ENCODE measurements around the gene SRPK2. TPM values are rescaled to one million over a fixed set of nuclear protein-coding genes. Genes with fewer than 3 reads are reported as not detected.

Gene SRPK2
- total and polyA plus RNA-seq, 4 donors = 7.8 to 19.7 (median 16.7) TPM

DNA sequence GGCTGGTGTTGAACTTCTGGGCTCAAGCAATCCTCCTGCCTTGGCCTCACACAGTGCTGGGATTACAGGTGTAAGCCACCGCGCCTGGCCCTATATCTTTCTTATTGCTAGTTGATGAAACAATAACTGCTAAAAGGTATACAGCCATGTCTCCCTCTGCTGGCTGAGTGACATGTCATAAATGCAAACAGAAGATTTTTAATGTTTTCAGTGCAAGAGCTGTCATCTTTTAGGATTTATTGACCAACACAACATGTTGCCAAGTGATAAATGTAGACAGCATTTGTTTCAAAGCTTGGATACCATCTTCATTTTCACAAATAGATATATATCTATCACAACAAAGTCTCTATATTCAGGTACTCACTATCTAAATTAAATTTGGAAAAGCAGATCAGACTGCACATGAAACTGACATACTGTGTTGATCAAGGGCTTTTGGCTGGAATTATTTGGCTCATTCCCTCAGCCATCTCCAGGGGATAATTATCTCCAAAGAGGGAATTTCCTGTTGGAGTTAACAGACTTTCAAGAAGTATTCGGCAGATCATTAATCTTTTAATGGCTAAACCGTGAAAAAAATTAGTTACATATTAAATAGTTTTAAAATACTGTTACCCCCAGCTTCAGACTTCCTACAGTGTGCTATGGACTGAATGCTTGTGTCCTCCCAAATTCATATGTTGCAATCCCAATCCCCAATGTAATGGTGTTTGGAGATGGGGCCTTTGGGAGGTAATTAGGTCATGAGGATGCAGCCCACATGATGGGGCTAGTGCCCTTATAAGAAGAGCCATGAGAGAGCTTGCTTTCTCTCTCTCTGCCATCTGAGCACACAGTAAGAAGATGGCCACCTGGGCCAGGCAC is 41.3 kb upstream of the SRPK2 start:
- H3K9me3 ChIP-seq (ENCODE audit: control insufficient read depth in 4 of 4, low read length in 3 of 4) = no peaks in the 10 kb centered on the region
- no peak overlapping the region for H3K27ac ChIP-seq (ENCODE audit: low read depth in 1 of 2, low read length in 2 of 2)
- H3K4me3 ChIP-seq (ENCODE audit: low read depth in 1 of 3, low read length in 3 of 3) = no peak overlapping the region
- WGBS = 49% methylated on average over 4 of the region's 4 CpGs
- H3K9ac ChIP-seq (ENCODE audit: low read depth in 1 of 2, low read length in 2 of 2) = no peak overlapping the region
- no peaks in the 10 kb centered on the region for H3K36me3 ChIP-seq (ENCODE audit: control insufficient read depth in 4 of 4, insufficient read depth in 3 of 4, low read depth in 1 of 4, low read length in 3 of 4)
- no peaks in the 10 kb centered on the region for H3K27me3 ChIP-seq (ENCODE audit: control insufficient read depth in 4 of 4, insufficient read depth in 4 of 4, low read length in 3 of 4)
- TF ChIP-seq HNF4G (IDR thresholded peaks at IDR 0.05) = no peak
- no peak for TF ChIP-seq YY1 (IDR thresholded peaks at IDR 0.05)
- no peak for TF ChIP-seq NR2F2 (IDR thresholded peaks at IDR 0.05)
- TF ChIP-seq, protein P1, sequence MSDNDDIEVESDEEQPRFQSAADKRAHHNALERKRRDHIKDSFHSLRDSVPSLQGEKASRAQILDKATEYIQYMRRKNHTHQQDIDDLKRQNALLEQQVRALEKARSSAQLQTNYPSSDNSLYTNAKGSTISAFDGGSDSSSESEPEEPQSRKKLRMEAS (IDR thresholded peaks at IDR 0.05) = no peak
- peak; percentile 65 to 77 for TF ChIP-seq RAD21 (IDR thresholded peaks at IDR 0.05)
- TF ChIP-seq, protein P2, sequence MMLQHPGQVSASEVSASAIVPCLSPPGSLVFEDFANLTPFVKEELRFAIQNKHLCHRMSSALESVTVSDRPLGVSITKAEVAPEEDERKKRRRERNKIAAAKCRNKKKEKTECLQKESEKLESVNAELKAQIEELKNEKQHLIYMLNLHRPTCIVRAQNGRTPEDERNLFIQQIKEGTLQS (IDR thresholded peaks at IDR 0.05) = no peak
- TF ChIP-seq, protein P3, sequence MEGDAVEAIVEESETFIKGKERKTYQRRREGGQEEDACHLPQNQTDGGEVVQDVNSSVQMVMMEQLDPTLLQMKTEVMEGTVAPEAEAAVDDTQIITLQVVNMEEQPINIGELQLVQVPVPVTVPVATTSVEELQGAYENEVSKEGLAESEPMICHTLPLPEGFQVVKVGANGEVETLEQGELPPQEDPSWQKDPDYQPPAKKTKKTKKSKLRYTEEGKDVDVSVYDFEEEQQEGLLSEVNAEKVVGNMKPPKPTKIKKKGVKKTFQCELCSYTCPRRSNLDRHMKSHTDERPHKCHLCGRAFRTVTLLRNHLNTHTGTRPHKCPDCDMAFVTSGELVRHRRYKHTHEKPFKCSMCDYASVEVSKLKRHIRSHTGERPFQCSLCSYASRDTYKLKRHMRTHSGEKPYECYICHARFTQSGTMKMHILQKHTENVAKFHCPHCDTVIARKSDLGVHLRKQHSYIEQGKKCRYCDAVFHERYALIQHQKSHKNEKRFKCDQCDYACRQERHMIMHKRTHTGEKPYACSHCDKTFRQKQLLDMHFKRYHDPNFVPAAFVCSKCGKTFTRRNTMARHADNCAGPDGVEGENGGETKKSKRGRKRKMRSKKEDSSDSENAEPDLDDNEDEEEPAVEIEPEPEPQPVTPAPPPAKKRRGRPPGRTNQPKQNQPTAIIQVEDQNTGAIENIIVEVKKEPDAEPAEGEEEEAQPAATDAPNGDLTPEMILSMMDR (IDR thresholded peaks at IDR 0.05; ENCODE audit: low read depth, low read length, missing input control) = peak; percentile 41
- TF ChIP-seq FOXA1 (IDR thresholded peaks at IDR 0.05) = no peak
- DNase-seq (ENCODE audit: low spot score) = no peak
- no peaks in the 10 kb centered on the region for H3K4me1 ChIP-seq (ENCODE audit: control insufficient read depth in 4 of 4, insufficient read depth in 4 of 4, low read length in 3 of 4)

- no peak overlapping the region for H3K27ac ChIP-seq (ENCODE audit: low read depth in 1 of 2, low read length in 2 of 2)
- no peak for DNase-seq (ENCODE audit: low spot score)
- TF ChIP-seq, protein P2 (IDR thresholded peaks at IDR 0.05) = no peak
- TF ChIP-seq TAF1 (conservative IDR thresholded peaks at IDR 0.05) = no peak
- no peak for TF ChIP-seq HNF4A (conservative IDR thresholded peaks at IDR 0.05)
- no peak for TF ChIP-seq FOXA2 (IDR thresholded peaks at IDR 0.05)
- TF ChIP-seq, protein P4, sequence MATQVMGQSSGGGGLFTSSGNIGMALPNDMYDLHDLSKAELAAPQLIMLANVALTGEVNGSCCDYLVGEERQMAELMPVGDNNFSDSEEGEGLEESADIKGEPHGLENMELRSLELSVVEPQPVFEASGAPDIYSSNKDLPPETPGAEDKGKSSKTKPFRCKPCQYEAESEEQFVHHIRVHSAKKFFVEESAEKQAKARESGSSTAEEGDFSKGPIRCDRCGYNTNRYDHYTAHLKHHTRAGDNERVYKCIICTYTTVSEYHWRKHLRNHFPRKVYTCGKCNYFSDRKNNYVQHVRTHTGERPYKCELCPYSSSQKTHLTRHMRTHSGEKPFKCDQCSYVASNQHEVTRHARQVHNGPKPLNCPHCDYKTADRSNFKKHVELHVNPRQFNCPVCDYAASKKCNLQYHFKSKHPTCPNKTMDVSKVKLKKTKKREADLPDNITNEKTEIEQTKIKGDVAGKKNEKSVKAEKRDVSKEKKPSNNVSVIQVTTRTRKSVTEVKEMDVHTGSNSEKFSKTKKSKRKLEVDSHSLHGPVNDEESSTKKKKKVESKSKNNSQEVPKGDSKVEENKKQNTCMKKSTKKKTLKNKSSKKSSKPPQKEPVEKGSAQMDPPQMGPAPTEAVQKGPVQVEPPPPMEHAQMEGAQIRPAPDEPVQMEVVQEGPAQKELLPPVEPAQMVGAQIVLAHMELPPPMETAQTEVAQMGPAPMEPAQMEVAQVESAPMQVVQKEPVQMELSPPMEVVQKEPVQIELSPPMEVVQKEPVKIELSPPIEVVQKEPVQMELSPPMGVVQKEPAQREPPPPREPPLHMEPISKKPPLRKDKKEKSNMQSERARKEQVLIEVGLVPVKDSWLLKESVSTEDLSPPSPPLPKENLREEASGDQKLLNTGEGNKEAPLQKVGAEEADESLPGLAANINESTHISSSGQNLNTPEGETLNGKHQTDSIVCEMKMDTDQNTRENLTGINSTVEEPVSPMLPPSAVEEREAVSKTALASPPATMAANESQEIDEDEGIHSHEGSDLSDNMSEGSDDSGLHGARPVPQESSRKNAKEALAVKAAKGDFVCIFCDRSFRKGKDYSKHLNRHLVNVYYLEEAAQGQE (IDR thresholded peaks at IDR 0.05) = no peak
- TF ChIP-seq, protein P3 (IDR thresholded peaks at IDR 0.05; ENCODE audit: low read depth, low read length, missing input control) = no peak
- no peak for TF ChIP-seq HNF4G (IDR thresholded peaks at IDR 0.05)
- TF ChIP-seq, protein P5, sequence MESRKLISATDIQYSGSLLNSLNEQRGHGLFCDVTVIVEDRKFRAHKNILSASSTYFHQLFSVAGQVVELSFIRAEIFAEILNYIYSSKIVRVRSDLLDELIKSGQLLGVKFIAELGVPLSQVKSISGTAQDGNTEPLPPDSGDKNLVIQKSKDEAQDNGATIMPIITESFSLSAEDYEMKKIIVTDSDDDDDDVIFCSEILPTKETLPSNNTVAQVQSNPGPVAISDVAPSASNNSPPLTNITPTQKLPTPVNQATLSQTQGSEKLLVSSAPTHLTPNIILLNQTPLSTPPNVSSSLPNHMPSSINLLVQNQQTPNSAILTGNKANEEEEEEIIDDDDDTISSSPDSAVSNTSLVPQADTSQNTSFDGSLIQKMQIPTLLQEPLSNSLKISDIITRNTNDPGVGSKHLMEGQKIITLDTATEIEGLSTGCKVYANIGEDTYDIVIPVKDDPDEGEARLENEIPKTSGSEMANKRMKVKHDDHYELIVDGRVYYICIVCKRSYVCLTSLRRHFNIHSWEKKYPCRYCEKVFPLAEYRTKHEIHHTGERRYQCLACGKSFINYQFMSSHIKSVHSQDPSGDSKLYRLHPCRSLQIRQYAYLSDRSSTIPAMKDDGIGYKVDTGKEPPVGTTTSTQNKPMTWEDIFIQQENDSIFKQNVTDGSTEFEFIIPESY (IDR thresholded peaks at IDR 0.05) = no peak
- TF ChIP-seq GABPA (IDR thresholded peaks at IDR 0.05 in 1 of 2, conservative IDR thresholded peaks at IDR 0.05 in 1 of 2) = no peak
- no peak overlapping the region for H3K4me3 ChIP-seq (ENCODE audit: low read depth in 1 of 3, low read length in 3 of 3)
- H3K4me1 ChIP-seq (ENCODE audit: control insufficient read depth in 4 of 4, insufficient read depth in 4 of 4, low read length in 3 of 4) = no peaks in the 10 kb centered on the region
- H3K27me3 ChIP-seq (ENCODE audit: control insufficient read depth in 4 of 4, insufficient read depth in 4 of 4, low read length in 3 of 4) = no peaks in the 10 kb centered on the region
- H3K9ac ChIP-seq (ENCODE audit: low read depth in 1 of 2, low read length in 2 of 2) = no peak overlapping the region
- H3K36me3 ChIP-seq (ENCODE audit: control insufficient read depth in 4 of 4, insufficient read depth in 3 of 4, low read depth in 1 of 4, low read length in 3 of 4) = no peaks in the 10 kb centered on the region
- no peaks in the 10 kb centered on the region for H3K9me3 ChIP-seq (ENCODE audit: control insufficient read depth in 4 of 4, low read length in 3 of 4)
- 78% methylated on average over 2 of the region's 2 CpGs for WGBS
These were observed 38.0 kb upstream of the SRPK2 start for GRCh38 chr7:105426606-105427146.
